ENCODE data around the gene PNMA8A. TPM values are rescaled to one million over a fixed set of nuclear protein-coding genes. Genes with fewer than 3 reads are reported as not detected.

Gene PNMA8A
- total RNA-seq, 1 experiment from 2014 or later = not detected

DNA sequence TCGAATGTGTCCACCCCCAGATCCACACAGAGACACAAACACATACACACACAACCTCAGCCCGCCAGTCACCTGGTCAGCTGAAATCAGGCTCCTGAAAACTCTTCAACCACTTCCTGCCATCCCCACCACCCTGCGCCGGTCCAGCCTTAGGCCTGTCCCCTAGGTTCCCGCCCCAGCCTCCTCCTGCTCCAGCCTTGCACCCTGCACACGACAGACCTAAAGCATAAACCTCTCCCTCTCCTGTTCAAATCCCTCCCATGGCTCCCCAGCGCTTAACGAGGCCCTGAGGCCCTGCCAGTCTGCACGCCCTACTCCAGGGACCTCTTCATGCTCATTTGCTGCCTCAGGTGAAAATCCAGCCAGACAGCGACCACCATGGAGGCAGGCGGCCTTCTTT is 17.2 kb upstream of the PNMA8A start:
- H3K9ac ChIP-seq (ENCODE audit: low read length) = no peak overlapping the region
- no peak overlapping the region for H3K4me3 ChIP-seq (ENCODE audit: low read length)
- H3K79me2 ChIP-seq (ENCODE audit: low read length) = no peaks in the 10 kb centered on the region
- DNase-seq = no peak
- no peaks in the 10 kb centered on the region for H3K36me3 ChIP-seq (ENCODE audit: insufficient read depth, low read length)
- H3K9me3 ChIP-seq (ENCODE audit: low read length) = no peaks in the 10 kb centered on the region
- no peak overlapping the region for H2AFZ ChIP-seq (ENCODE audit: low read length)
- H3K9me2 ChIP-seq (replicated peaks; ENCODE audit: insufficient read depth, low read length) = no peaks in the 10 kb centered on the region
- no peak overlapping the region for H3K4me2 ChIP-seq (ENCODE audit: low read depth, low read length, poor library complexity, severe bottlenecking)
- H3K4me1 ChIP-seq (ENCODE audit: low read length) = no peaks in the 10 kb centered on the region
- no peaks in the 10 kb centered on the region for H3K27me3 ChIP-seq (ENCODE audit: low read length)
- no peak overlapping the region for H3K27ac ChIP-seq (ENCODE audit: low read length)
- peaks cover 5% of the 10 kb centered on the region; the same call in 1 of the 2 replicates for H4K20me1 ChIP-seq (ENCODE audit: insufficient read depth, low read depth, low read length)

DNA sequence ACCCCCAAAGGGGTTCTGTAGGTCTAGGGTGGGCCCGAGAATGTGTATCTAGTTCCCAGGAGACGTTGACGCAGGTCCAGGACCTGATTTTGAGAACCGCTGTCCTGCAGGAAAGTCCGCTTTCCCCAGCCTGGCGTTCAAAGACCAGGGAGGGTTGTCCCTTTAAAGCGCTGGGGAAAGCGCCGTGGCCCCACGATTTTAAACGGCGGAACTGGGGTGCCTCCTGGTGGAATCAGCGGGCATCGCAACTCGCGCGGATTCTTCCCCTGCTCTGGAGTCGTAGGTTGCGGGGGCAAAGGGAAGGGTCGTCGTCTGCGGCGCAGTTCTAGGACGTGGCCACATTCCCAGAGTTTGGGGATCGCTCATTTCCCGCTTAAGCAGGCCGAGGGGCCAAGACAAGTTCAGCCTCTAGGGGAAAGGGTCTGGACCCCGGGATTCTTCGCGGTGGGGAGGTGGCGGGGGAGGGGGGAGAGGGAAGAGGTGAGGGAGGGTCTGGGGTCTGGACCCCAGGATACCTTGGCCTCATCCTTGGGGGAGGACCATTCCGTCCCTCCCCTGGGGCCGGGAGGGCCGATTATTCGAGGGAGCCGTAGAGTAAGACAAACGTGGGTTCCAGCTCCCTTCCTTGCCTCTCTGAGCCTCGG is 16.6 kb upstream of the PNMA8A start:
- peak; percentile 87 for DNase-seq
- no peaks in the 10 kb centered on the region for H3K9me3 ChIP-seq (ENCODE audit: low read length)
- H3K4me2 ChIP-seq (ENCODE audit: low read depth, low read length, poor library complexity, severe bottlenecking) = no peak overlapping the region
- H3K36me3 ChIP-seq (ENCODE audit: insufficient read depth, low read length) = no peaks in the 10 kb centered on the region
- H3K9ac ChIP-seq (ENCODE audit: low read length) = no peak overlapping the region
- no peaks in the 10 kb centered on the region for H3K27me3 ChIP-seq (ENCODE audit: low read length)
- H3K9me2 ChIP-seq (replicated peaks; ENCODE audit: insufficient read depth, low read length) = no peaks in the 10 kb centered on the region
- H3K79me2 ChIP-seq (ENCODE audit: low read length) = no peaks in the 10 kb centered on the region
- H2AFZ ChIP-seq (ENCODE audit: low read length) = no peak overlapping the region
- no peak overlapping the region for H3K27ac ChIP-seq (ENCODE audit: low read length)
- H3K4me1 ChIP-seq (ENCODE audit: low read length) = no peaks in the 10 kb centered on the region
- H4K20me1 ChIP-seq (ENCODE audit: insufficient read depth, low read depth, low read length) = peaks cover 5% of the 10 kb centered on the region; the same call in 1 of the 2 replicates
- no peak overlapping the region for H3K4me3 ChIP-seq (ENCODE audit: low read length)

DNA sequence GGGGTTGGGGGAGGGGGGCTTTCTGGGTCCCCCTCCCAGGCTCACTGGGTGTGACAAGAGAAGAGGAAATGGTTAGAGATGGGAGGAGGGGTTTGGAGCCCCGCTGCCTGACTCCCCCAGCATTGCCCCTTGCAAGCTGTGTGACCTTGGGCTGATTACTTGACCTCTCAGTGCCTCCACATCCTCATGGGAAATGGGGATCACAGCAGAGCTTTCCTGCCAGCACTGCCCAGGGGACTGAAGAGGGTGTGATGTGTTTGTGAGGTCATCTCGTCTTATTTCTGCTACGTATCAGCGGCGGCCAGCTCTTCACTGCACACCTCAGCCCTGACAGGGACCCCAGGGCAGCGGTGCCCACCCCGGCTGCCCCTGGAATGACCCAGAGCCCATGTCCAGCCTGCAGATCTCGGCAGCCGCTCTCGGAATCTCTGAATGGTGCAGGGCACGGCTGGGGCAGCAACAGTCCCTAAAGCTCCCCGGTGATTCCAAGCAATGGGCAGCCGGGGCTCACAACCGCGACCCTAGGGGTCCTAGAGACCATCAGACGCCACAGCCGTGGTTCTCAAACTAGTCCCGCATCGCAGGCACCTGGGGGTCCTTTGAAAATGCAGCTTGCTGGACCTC is 15.9 kb upstream of the PNMA8A start:
- no peak for DNase-seq
- Histone ChIP-seq H3K9me3 (ENCODE audit: low read length) (no peaks in the 10 kb centered on the region), H3K36me3 (ENCODE audit: insufficient read depth, low read length) (no peaks in the 10 kb centered on the region), H3K9me2 (replicated peaks; ENCODE audit: insufficient read depth, low read length) (no peaks in the 10 kb centered on the region), H3K9ac (ENCODE audit: low read length) (no peak overlapping the region), H3K4me1 (ENCODE audit: low read length) (no peaks in the 10 kb centered on the region), H2AFZ (ENCODE audit: low read length) (no peak overlapping the region), H3K27ac (ENCODE audit: low read length) (no peak overlapping the region), H3K27me3 (ENCODE audit: low read length) (no peaks in the 10 kb centered on the region), H3K4me3 (ENCODE audit: low read length) (no peak overlapping the region), H3K4me2 (ENCODE audit: low read depth, low read length, poor library complexity, severe bottlenecking) (no peak overlapping the region), H3K79me2 (ENCODE audit: low read length) (no peaks in the 10 kb centered on the region), H4K20me1 (ENCODE audit: insufficient read depth, low read depth, low read length) (peaks cover 5% of the 10 kb centered on the region; the same call in 1 of the 2 replicates)

DNA sequence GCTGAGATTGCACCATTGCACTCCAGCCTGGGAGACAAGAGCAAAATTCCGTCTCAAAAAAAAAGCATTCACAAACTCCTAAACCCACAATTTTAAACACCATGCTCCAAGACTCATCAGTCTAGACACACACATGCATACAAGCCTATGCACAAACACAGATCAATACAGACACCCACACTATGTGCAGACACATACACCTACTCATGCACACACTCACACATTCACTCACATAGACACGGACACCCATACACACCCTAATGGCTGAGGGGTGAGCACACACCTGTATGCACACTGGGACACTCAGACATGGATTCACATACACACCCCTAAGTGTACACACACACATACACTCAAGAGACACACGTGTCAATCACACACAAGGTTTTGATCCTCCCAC is 15.0 kb upstream of the PNMA8A start:
- H3K27ac ChIP-seq (ENCODE audit: low read length) = no peak overlapping the region
- no peak for DNase-seq
- no peaks in the 10 kb centered on the region for H3K4me1 ChIP-seq (ENCODE audit: low read length)
- no peaks in the 10 kb centered on the region for H3K27me3 ChIP-seq (ENCODE audit: low read length)
- H3K36me3 ChIP-seq (ENCODE audit: insufficient read depth, low read length) = no peaks in the 10 kb centered on the region
- H2AFZ ChIP-seq (ENCODE audit: low read length) = no peak overlapping the region
- no peaks in the 10 kb centered on the region for H3K79me2 ChIP-seq (ENCODE audit: low read length)
- no peak overlapping the region for H3K4me2 ChIP-seq (ENCODE audit: low read depth, low read length, poor library complexity, severe bottlenecking)
- H3K9me2 ChIP-seq (replicated peaks; ENCODE audit: insufficient read depth, low read length) = no peaks in the 10 kb centered on the region
- H4K20me1 ChIP-seq (ENCODE audit: insufficient read depth, low read depth, low read length) = peaks cover 5% of the 10 kb centered on the region; the same call in 1 of the 2 replicates
- H3K4me3 ChIP-seq (ENCODE audit: low read length) = no peak overlapping the region
- H3K9ac ChIP-seq (ENCODE audit: low read length) = no peak overlapping the region
- no peaks in the 10 kb centered on the region for H3K9me3 ChIP-seq (ENCODE audit: low read length)

DNA sequence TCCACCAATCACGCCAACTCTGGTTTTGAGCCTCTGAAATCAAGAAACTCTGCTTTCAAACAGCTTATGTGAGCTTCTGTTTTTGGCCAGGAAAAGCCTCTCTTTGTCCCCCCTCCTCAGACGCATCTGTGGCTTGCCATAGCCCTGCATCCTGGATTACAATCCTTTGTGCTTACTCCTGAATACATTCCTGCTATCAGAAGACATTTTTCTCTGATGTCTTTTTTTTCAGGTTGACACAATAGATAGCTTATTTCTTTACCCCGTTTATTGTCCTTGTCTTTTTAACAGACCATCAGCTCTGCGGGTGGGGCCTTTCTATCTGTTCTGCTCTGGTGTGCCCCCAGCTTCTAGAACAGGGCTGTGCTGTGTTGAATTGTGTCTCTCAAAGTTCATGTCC is 13.3 kb upstream of the PNMA8A start:
- H3K4me3 ChIP-seq (ENCODE audit: low read length) = no peak overlapping the region
- no peaks in the 10 kb centered on the region for H3K9me2 ChIP-seq (replicated peaks; ENCODE audit: insufficient read depth, low read length)
- no peaks in the 10 kb centered on the region for H3K79me2 ChIP-seq (ENCODE audit: low read length)
- DNase-seq = no peak
- peaks cover 5% of the 10 kb centered on the region; the same call in 1 of the 2 replicates for H4K20me1 ChIP-seq (ENCODE audit: insufficient read depth, low read depth, low read length)
- H3K27ac ChIP-seq (ENCODE audit: low read length) = no peak overlapping the region
- no peak overlapping the region for H2AFZ ChIP-seq (ENCODE audit: low read length)
- H3K4me1 ChIP-seq (ENCODE audit: low read length) = no peaks in the 10 kb centered on the region
- H3K4me2 ChIP-seq (ENCODE audit: low read depth, low read length, poor library complexity, severe bottlenecking) = no peak overlapping the region
- no peaks in the 10 kb centered on the region for H3K36me3 ChIP-seq (ENCODE audit: insufficient read depth, low read length)
- no peaks in the 10 kb centered on the region for H3K27me3 ChIP-seq (ENCODE audit: low read length)
- H3K9me3 ChIP-seq (ENCODE audit: low read length) = no peaks in the 10 kb centered on the region
- no peak overlapping the region for H3K9ac ChIP-seq (ENCODE audit: low read length)

DNA sequence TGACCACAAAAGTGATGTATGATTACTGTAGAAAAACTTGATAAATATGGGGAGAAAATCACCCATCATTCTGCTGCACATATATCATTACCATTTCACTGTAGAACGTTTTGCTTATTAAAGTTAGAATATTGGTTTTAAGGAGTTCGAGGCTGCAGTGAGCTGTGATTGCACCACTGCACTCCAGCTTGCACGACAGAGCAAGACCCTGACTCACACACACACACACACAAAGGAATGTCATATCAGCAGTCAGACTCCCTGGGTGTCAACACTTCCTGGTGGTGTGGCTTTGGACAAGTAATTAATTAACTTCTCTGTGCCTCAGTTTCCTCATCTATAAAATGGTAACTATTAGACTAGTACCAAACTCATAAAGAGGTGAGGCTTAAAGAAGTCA is 11.3 kb upstream of the PNMA8A start:
- Histone ChIP-seq H3K36me3 (ENCODE audit: insufficient read depth, low read length) (no peaks in the 10 kb centered on the region), H3K9ac (ENCODE audit: low read length) (no peak overlapping the region), H3K27me3 (ENCODE audit: low read length) (no peaks in the 10 kb centered on the region), H3K4me3 (ENCODE audit: low read length) (no peak overlapping the region), H3K79me2 (ENCODE audit: low read length) (no peaks in the 10 kb centered on the region), H3K4me1 (ENCODE audit: low read length) (0 out of 2 replicates have a peak, but pooled peaks cover 4% of the 10 kb centered on the region), H3K9me3 (ENCODE audit: low read length) (no peaks in the 10 kb centered on the region), H2AFZ (ENCODE audit: low read length) (no peak overlapping the region), H3K9me2 (replicated peaks; ENCODE audit: insufficient read depth, low read length) (no peaks in the 10 kb centered on the region), H4K20me1 (ENCODE audit: insufficient read depth, low read depth, low read length) (no peaks in the 10 kb centered on the region), H3K4me2 (ENCODE audit: low read depth, low read length, poor library complexity, severe bottlenecking) (no peak overlapping the region), H3K27ac (ENCODE audit: low read length) (no peak overlapping the region)
- DNase-seq = no peak

DNA sequence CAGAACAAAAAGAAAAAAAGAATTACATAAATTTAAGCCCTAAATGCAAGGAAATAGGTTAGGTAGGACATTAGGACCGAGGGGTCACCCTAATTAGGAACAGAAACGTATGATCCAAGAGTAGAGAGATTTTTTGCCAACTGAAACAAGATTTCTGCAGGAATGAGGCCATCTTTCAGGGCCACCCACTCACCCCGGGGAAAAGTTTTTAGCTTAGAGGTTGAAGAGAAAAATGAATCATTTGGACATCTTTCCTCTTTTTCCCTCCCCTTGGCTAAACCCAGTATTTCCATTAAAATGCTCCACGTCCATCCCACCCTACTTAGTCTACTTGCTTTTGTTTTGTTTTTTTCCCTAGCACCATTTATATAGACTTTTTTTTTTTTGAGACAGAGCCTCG is 10.6 kb upstream of the PNMA8A start:
- H3K79me2 ChIP-seq (ENCODE audit: low read length) = no peaks in the 10 kb centered on the region
- H3K27ac ChIP-seq (ENCODE audit: low read length) = no peak overlapping the region
- no peaks in the 10 kb centered on the region for H3K27me3 ChIP-seq (ENCODE audit: low read length)
- H4K20me1 ChIP-seq (ENCODE audit: insufficient read depth, low read depth, low read length) = no peaks in the 10 kb centered on the region
- no peaks in the 10 kb centered on the region for H3K9me3 ChIP-seq (ENCODE audit: low read length)
- H3K4me2 ChIP-seq (ENCODE audit: low read depth, low read length, poor library complexity, severe bottlenecking) = no peak overlapping the region
- H3K4me3 ChIP-seq (ENCODE audit: low read length) = no peak overlapping the region
- no peak for DNase-seq
- no peaks in the 10 kb centered on the region for H3K9me2 ChIP-seq (replicated peaks; ENCODE audit: insufficient read depth, low read length)
- H3K4me1 ChIP-seq (ENCODE audit: low read length) = 0 out of 2 replicates have a peak, but pooled peaks cover 4% of the 10 kb centered on the region
- H2AFZ ChIP-seq (ENCODE audit: low read length) = no peak overlapping the region
- no peaks in the 10 kb centered on the region for H3K36me3 ChIP-seq (ENCODE audit: insufficient read depth, low read length)
- no peak overlapping the region for H3K9ac ChIP-seq (ENCODE audit: low read length)

DNA sequence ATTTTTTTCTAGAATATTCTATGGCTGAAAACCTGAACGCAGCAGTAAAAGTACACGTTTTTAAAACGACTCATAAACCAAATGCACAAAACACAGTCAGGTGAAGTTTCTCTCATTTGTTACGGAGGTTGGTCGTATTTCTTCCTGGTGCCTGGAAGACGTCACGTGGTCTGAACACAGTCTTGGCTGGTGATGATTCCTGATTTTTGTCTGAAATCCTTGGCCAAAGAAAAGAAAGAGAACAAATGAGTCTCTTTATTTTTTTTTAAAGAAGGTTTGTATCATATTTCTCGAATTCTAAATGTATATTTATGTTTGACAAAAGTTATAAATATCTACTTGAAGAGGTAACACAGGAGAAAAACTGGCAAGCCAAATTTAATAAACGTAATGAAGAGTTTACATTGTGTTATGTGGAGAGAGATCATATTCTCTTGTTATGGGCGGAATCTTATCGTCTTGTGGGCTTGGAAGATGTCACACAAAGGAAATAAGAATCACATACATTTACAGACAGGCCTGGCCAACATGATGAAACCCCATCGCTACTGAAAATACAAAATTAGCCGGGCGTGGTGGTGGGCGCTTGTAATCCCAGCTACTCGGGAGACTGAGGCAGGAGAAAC is 10.0 kb upstream of the PNMA8A start:
- H2AFZ ChIP-seq (ENCODE audit: low read length) = no peak overlapping the region
- H3K9me3 ChIP-seq (ENCODE audit: low read length) = no peaks in the 10 kb centered on the region
- H3K27ac ChIP-seq (ENCODE audit: low read length) = no peak overlapping the region
- H3K4me1 ChIP-seq (ENCODE audit: low read length) = 0 out of 2 replicates have a peak, but pooled peaks cover 4% of the 10 kb centered on the region
- H3K27me3 ChIP-seq (ENCODE audit: low read length) = no peaks in the 10 kb centered on the region
- DNase-seq = no peak
- H4K20me1 ChIP-seq (ENCODE audit: insufficient read depth, low read depth, low read length) = no peaks in the 10 kb centered on the region
- H3K9ac ChIP-seq (ENCODE audit: low read length) = no peak overlapping the region
- no peak overlapping the region for H3K4me2 ChIP-seq (ENCODE audit: low read depth, low read length, poor library complexity, severe bottlenecking)
- no peaks in the 10 kb centered on the region for H3K36me3 ChIP-seq (ENCODE audit: insufficient read depth, low read length)
- H3K9me2 ChIP-seq (replicated peaks; ENCODE audit: insufficient read depth, low read length) = no peaks in the 10 kb centered on the region
- H3K79me2 ChIP-seq (ENCODE audit: low read length) = no peaks in the 10 kb centered on the region
- no peak overlapping the region for H3K4me3 ChIP-seq (ENCODE audit: low read length)
